Fibroblast of the aortic adventitia (primary cell): Measurements from ENCODE around the gene SYNGR3. TPM values are rescaled to one million over a fixed set of nuclear protein-coding genes. Genes with fewer than 3 reads are reported as not detected.

Source experiments
- DNase-seq: peaks from one replicate; pipeline ENCODE4 v3.0.0-alpha.2; 2010; ENCODE audit warnings: low read depth
- H3K4me3 ChIP-seq: 2 replicates; pipeline ENCODE4 v1.5.1; 2011; ENCODE audit warnings: low read depth, mild to moderate bottlenecking, control low read depth, low read length, moderate library complexity
- CTCF ChIP-seq: IDR thresholded peaks from 2 replicates; pipeline ENCODE4 v1.5.1; 2011; ENCODE audit warnings: mild to moderate bottlenecking, low read length, control low read depth, inconsistent platforms; ENCODE audit not compliant: insufficient read depth
- total RNA-seq: library from RNA; depleted of rRNA; stranded (reverse); fragments of >200 nt; gene quantifications from 2 replicates; pipeline ENCODE4 v1.2.3, GENCODE V29; 2012; ENCODE audit warnings: low replicate concordance

Gene SYNGR3
- total RNA-seq, 1 donor: 1.4 TPM

- peak; percentile 61 for DNase-seq
- TF ChIP-seq CTCF: no peak
- H3K4me3 ChIP-seq: peak overlapping the region; percentile 22
Observed at GRCh38 chr16:2033057-2033908, 43.5 kb downstream of the SYNGR3 start.

DNA sequence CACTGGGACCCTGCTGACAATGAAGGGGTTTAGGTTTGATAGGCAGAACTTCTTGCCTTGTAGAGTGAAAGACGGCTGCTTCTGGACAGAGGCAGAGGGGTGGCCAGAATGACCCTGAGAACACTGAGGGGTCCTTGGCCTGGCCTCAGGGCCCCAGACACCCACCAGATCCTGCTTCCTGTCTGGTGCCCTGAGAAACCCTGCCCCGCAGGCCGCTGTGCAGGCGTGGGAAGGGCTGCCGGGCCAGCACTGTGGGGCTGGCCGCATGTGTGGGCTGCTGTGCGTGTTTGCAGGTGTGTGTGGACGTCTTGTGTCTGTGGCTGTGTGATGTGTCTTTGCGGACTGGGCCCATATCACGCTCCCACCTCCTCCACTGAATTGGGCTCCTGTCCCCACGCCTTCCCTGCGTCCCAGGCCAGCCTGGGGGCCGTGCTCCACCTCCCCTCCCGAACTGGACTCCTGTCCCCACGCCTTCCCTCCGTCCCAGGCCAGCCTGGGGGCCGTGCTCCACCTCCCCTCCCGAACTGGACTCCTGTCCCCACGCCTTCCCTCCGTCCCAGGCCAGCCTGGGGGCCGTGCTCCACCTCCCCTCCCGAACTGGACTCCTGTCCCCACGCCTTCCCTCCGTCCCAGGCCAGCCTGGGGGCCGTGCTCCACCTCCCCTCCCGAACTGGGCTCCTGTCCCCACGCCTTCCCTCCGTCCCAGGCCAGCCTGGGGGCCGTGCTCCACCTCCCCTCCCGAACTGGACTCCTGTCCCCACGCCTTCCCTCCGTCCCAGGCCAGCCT, 44.3 kb downstream of the SYNGR3 start:
- peak overlapping the region; percentile 6 for H3K4me3 ChIP-seq
- peak; percentile 11 for DNase-seq

DNA sequence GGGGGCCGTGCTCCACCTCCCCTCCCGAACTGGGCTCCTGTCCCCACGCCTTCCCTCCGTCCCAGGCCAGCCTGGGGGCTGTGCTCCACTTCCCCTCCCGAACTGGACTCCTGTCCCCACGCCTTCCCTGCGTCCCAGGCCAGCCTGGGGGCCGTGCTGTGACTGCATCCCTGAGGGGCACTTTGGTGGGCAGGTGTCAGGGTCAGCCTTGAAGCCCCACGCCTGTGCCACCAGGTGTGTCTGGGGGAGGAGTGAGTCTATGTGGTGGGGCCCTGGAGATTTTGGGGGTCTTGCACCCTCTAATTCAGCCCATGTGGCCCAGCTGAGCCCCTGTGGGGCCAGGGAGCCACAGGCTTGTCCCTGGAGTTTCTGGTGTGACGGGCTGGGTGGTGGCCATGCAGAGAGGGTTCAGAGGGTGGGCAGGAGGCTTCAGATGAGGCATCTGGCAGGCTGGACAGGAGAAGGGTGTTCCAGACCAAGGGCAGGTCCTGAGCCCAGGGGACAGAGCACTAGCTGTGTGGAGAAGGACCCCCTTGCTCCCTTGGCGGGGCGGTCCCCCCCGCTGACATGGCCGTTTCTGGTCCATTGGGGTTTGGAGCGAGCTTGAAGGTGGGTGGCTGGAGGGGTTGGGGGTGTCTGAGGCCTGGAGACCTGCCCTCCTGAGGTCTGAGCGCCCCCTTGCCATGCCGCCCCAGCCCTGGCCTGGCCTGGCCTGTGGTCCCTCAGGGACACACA, 45.1 kb downstream of the SYNGR3 start:
- no peak for DNase-seq
- no peak overlapping the region for H3K4me3 ChIP-seq
- no peak for TF ChIP-seq CTCF

- peak overlapping the region; percentile 17 for H3K4me3 ChIP-seq
- no peak for TF ChIP-seq CTCF
- peak; percentile 78 for DNase-seq
Observed at GRCh38 chr16:2035431-2036199, 45.8 kb downstream of the SYNGR3 start.

DNA sequence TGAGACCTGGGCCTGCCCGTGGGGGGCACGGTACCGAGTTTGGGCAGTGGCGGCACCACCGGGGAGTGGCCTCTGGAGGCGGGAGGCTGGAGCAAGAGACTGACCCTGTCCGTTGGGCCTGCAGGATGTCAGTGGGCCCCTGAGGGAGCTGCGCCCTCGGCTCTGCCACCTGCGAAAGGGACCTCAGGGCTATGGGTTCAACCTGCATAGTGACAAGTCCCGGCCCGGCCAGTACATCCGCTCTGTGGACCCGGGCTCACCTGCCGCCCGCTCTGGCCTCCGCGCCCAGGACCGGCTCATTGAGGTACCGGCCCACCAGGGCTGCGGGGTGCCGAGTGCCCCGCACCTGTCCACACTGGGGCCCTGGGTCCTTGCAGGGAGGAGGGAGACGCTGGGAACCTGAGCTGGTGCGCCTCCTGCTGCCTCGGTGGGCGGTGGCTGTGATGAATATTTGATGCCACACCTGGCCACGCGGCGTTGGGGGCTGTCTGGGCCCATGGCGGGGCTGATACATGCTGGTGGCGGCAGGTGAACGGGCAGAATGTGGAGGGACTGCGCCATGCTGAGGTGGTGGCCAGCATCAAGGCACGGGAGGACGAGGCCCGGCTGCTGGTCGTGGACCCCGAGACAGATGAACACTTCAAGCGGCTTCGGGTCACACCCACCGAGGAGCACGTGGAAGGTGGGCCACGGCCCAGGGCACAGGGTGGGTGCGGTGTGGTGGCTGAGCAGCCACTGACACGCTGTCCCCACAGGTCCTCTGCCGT, 46.6 kb downstream of the SYNGR3 start:
- H3K4me3 ChIP-seq: no peak overlapping the region
- no peak for DNase-seq
- no peak for TF ChIP-seq CTCF

GRCh38 chr16:2037115-2037514, 47.3 kb downstream of the SYNGR3 start:
- no peak for DNase-seq
- H3K4me3 ChIP-seq: no peak overlapping the region
- no peak for TF ChIP-seq CTCF
